Natural killer cell (primary cell): ENCODE results near the gene GPD1. TPM values are rescaled to one million over a fixed set of nuclear protein-coding genes. Genes with fewer than 3 reads are reported as not detected.

ENCODE experiments used
- ATAC-seq, 3 donors: fragments of 150-1000 bp in 2 of 3; fragments of 200-7000 bp in 1 of 3; cut with Tn5 transposase; 1 replicate in 1 of 3; 2 replicates in 2 of 3; pipeline ENCODE4 v1.10.0; 2021; ENCODE audit warnings: mild to moderate bottlenecking in 2 of 3, moderate library complexity in 2 of 3
- DNase-seq, 2 donors: peaks; one replicate each; pipeline versions ENCODE4 v3.0.0 to v3.0.0-alpha.2; 2013 to 2021; ENCODE audit warnings: mixed read lengths in 1 of 2
- H3K27ac ChIP-seq: one replicate; pipeline ENCODE4 v1.5.1; 2013; ENCODE audit warnings: mild to moderate bottlenecking, low read length
- H3K27me3 ChIP-seq: one replicate; pipeline ENCODE4 v1.6.1; 2013; ENCODE audit warnings: low read length; ENCODE audit not compliant: control insufficient read depth, insufficient read depth
- H3K36me3 ChIP-seq: one replicate; pipeline ENCODE4 v1.6.1; 2013; ENCODE audit warnings: low read length; ENCODE audit not compliant: control insufficient read depth, insufficient read depth
- H3K4me1 ChIP-seq: one replicate; pipeline ENCODE4 v1.6.1; 2013; ENCODE audit warnings: low read length; ENCODE audit not compliant: control insufficient read depth, insufficient read depth
- H3K4me3 ChIP-seq: one replicate; pipeline ENCODE4 v1.5.1; 2013; ENCODE audit warnings: low read length
- H3K9me3 ChIP-seq: one replicate; pipeline ENCODE4 v1.6.1; 2013; ENCODE audit warnings: low read length; ENCODE audit not compliant: control insufficient read depth, insufficient read depth
- H3K27ac Mint-ChIP-seq, 2 donors: one replicate each; pipeline ENCODE4 v1.8.0; 2022; ENCODE audit warnings: mild to moderate bottlenecking in 2 of 2, mixed read lengths in 2 of 2, moderate library complexity in 1 of 2
- H3K27me3 Mint-ChIP-seq, 2 donors: one replicate each; pipeline ENCODE4 v1.8.0; 2022; ENCODE audit warnings: low read depth in 2 of 2, mixed read lengths in 2 of 2
- H3K36me3 Mint-ChIP-seq: one replicate; pipeline ENCODE4 v1.8.0; 2022; ENCODE audit warnings: mixed read lengths
- H3K4me1 Mint-ChIP-seq, 2 donors: one replicate each; pipeline ENCODE4 v1.8.0; 2022; ENCODE audit warnings: mixed read lengths in 2 of 2
- H3K4me3 Mint-ChIP-seq: one replicate; pipeline ENCODE4 v1.8.0; 2022; ENCODE audit warnings: mild to moderate bottlenecking, moderate library complexity, mixed read lengths
- H3K9me3 Mint-ChIP-seq, 2 donors: one replicate each; pipeline ENCODE4 v1.8.0; 2022; ENCODE audit warnings: mixed read lengths in 2 of 2
- CTCF ChIP-seq: fragments of 200-600 bp; IDR thresholded peaks from one replicate; pipeline ENCODE4 v1.8.0; 2022; ENCODE audit warnings: antibody characterized with exemption
- WGBS: methylation state at CpG from one replicate; pipeline ENCODE4 v1.1.7; 2013; ENCODE audit warnings: missing lambda C conversion rate; ENCODE audit not compliant: insufficient coverage; 5-methylcytosine and 5-hydroxymethylcytosine counted together
- intact Hi-C: fragments of 100-400 bp; cut with micrococcal nuclease; formaldehyde crosslinking; loops from one replicate; pipeline ENCODE4 v1.14.2; 2022
- total RNA-seq, 4 donors: library from RNA; stranded (reverse); fragments of 120-200 nt in 1 of 4; gene quantifications; one replicate each; pipeline versions ENCODE4 v1.2.3 to v1.2.4, GENCODE V29; 2013 to 2022

GPD1 gene
- total RNA-seq, 3 donors from 2014 or later (not counting 1 experiment from before 2014, with no cell fraction given): 0.65 TPM; not detected in 2

- no peak overlapping the region for H3K4me3 Mint-ChIP-seq
Measured at GRCh38 chr12:50066402-50066801, 37.4 kb upstream of the GPD1 start.

GRCh38 chr12:50069069-50069468, 34.7 kb upstream of the GPD1 start:
- Histone ChIP-seq H3K27ac (no peak overlapping the region), H3K4me1 (peaks cover 6% of the 10 kb centered on the region), H3K9me3 (no peaks in the 10 kb centered on the region), H3K4me3 (no peak overlapping the region), H3K36me3 (no peaks in the 10 kb centered on the region), H3K27me3 (no peaks in the 10 kb centered on the region)
- WGBS: 86% methylated on average over 3 of the region's 5 CpGs
- Mint-ChIP-seq H3K9me3 (no peaks in the 10 kb centered on the region), H3K4me3 (no peak overlapping the region), H3K36me3 (no peaks in the 10 kb centered on the region), H3K27me3 (no peaks in the 10 kb centered on the region), H3K27ac (no peak overlapping the region), H3K4me1 (peaks cover 0 to 6% of the 10 kb centered on the region in 2 donors)
- no peak for TF ChIP-seq CTCF
- intact Hi-C loops: no loop called here
- ATAC-seq (no peak), DNase-seq (no peak)

More at GRCh38 chr12:50066402-50066801, 37.4 kb upstream of the GPD1 start:
- no peaks in the 10 kb centered on the region for H3K9me3 Mint-ChIP-seq
- intact Hi-C loops: no loop called here
- no peaks in the 10 kb centered on the region for H3K9me3 ChIP-seq
- peaks cover 0 to 6% of the 10 kb centered on the region in 2 donors for H3K4me1 Mint-ChIP-seq
- no peak for TF ChIP-seq CTCF
- no peaks in the 10 kb centered on the region for H3K36me3 ChIP-seq
- DNase-seq (no peak), ATAC-seq (no peak)
- no peak overlapping the region for H3K27ac Mint-ChIP-seq
- H3K27me3 ChIP-seq: no peaks in the 10 kb centered on the region
- H3K4me1 ChIP-seq: peaks cover 6% of the 10 kb centered on the region
- peaks cover 10 to 11% of the 10 kb centered on the region in 2 donors for H3K27me3 Mint-ChIP-seq
- WGBS: 67% methylated on average over 5 of the region's 5 CpGs
- no peaks in the 10 kb centered on the region for H3K36me3 Mint-ChIP-seq
- H3K27ac ChIP-seq: no peak overlapping the region
- no peak overlapping the region for H3K4me3 ChIP-seq

GRCh38 chr12:50069539-50069938, 34.3 kb upstream of the GPD1 start:
- no peaks in the 10 kb centered on the region for H3K27me3 Mint-ChIP-seq
- ATAC-seq (no peak), DNase-seq (no peak)
- no peaks in the 10 kb centered on the region for H3K9me3 ChIP-seq
- peaks cover 0 to 6% of the 10 kb centered on the region in 2 donors for H3K4me1 Mint-ChIP-seq
- H3K27ac ChIP-seq: no peak overlapping the region
- H3K4me3 Mint-ChIP-seq: no peak overlapping the region
- H3K9me3 Mint-ChIP-seq: no peaks in the 10 kb centered on the region
- peaks cover 6% of the 10 kb centered on the region for H3K4me1 ChIP-seq
- intact Hi-C loops: no loop called here
- no peaks in the 10 kb centered on the region for H3K36me3 ChIP-seq
- 91% methylated on average over 3 of the region's 3 CpGs for WGBS
- no peak overlapping the region for H3K4me3 ChIP-seq
- TF ChIP-seq CTCF: no peak
- H3K27me3 ChIP-seq: no peaks in the 10 kb centered on the region
- H3K36me3 Mint-ChIP-seq: no peaks in the 10 kb centered on the region
- H3K27ac Mint-ChIP-seq: no peak overlapping the region
